HepG2 (cell line): ENCODE data around the gene HOXA9.

Experiments used
- CEBPB ChIP-seq: IDR thresholded peaks from 2 replicates; pipeline ENCODE4 v1.6.1; 2011; ENCODE audit warnings: low read depth, low read length, improper control_type of control experiment, borderline replicate concordance
- CTCF ChIP-seq: sonication (generic); formaldehyde crosslinking; IDR thresholded peaks from 2 replicates; pipeline ENCODE4 v1.5.0; 2020; ENCODE audit warnings: mild to moderate bottlenecking, missing genetic modification reagents, moderate library complexity
- JUN ChIP-seq: sonication (generic); formaldehyde crosslinking; IDR thresholded peaks from 2 replicates; pipeline ENCODE4 v1.4.0; 2020; ENCODE audit warnings: mild to moderate bottlenecking, missing genetic modification reagents
- JUND ChIP-seq: sonication (generic); formaldehyde crosslinking; IDR thresholded peaks from 2 replicates; pipeline ENCODE4 v1.8.0; 2022; ENCODE audit warnings: mild to moderate bottlenecking, missing genetic modification reagents
- SNAPC5 ChIP-seq: sonication (generic); formaldehyde crosslinking; IDR thresholded peaks from 2 replicates; pipeline ENCODE4 v1.8.1; 2023; ENCODE audit warnings: mild to moderate bottlenecking, missing genetic modification reagents, borderline replicate concordance
- SRSF4 ChIP-seq: fragments of 200-400 bp; formaldehyde crosslinking; IDR thresholded peaks from one replicate; pipeline ENCODE4 v1.6.1; 2018; ENCODE audit warnings: mild to moderate bottlenecking, low read depth, low read length, moderate library complexity; ENCODE audit not compliant: poor library complexity, severe bottlenecking

- TF ChIP-seq CEBPB, result no peak
- no peak for TF ChIP-seq SRSF4
- TF ChIP-seq JUND (CRISPR knock-in tag), result no peak
- no peak for TF ChIP-seq JUN (CRISPR knock-in tag)
- TF ChIP-seq SNAPC5 (CRISPR knock-in tag), result no peak
- TF ChIP-seq CTCF (CRISPR knock-in tag), result no peak
Measured at GRCh38 chr7:27213433-27214238, 48.3 kb upstream of the HOXA9 start.
